Measurements from ENCODE around the gene TOLLIP.
A peak's percentile ranks its signal among the peaks of the same experiment; 100 is the strongest.

DNA sequence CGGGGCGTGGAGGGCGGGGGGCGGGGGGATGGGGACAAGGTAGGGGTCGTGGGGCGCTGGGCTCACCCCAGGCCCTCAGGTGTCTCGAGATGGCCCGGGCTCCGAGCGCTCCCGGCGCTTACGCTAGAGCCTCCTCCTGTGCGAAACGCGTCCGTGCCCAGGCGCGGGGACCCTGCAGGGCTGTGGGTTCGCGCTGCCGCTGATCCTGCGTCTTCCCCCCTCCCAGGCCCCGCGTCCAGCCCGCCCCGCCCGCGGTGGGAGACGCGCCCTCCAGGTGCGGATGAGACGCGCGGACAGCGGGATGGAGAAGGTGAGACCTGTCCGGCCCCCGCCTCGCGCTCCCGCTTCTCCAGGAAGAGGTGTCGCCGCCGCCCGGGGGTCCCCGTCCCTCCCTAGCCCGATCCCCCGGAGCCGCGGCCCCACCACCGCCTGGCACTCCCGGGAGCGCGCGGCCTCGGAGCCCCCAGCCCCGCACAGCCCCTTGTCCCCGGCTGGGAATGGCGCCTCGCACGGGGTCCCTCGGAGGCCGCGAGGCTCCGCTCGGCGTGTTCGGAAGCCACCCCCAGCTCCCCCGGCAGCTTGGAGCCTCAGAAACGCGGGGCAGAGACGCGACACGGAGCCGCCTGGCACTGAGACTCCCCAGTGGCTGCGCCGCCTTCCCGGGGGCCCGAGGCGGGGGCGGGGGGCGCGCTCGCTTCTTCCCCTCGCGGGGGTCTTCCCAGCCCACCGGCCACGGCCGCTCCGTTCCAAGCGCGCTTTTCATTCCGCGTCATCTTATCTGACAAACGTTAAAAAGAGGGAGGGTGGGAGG, 27.6 kb upstream of the TOLLIP start:
- TF ChIP-seq, protein P1, sequence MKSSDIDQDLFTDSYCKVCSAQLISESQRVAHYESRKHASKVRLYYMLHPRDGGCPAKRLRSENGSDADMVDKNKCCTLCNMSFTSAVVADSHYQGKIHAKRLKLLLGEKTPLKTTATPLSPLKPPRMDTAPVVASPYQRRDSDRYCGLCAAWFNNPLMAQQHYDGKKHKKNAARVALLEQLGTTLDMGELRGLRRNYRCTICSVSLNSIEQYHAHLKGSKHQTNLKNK (CRISPR knock-in tag; IDR thresholded peaks at IDR 0.05): no peak
- TF ChIP-seq, protein P2, sequence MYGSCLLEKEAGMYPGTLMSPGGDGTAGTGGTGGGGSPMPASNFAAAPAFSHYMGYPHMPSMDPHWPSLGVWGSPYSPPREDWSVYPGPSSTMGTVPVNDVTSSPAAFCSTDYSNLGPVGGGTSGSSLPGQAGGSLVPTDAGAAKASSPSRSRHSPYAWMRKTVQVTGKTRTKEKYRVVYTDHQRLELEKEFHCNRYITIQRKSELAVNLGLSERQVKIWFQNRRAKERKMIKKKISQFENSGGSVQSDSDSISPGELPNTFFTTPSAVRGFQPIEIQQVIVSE (CRISPR knock-in tag; IDR thresholded peaks at IDR 0.05; ENCODE audit: borderline replicate concordance): no peak
- TF ChIP-seq, protein P3, sequence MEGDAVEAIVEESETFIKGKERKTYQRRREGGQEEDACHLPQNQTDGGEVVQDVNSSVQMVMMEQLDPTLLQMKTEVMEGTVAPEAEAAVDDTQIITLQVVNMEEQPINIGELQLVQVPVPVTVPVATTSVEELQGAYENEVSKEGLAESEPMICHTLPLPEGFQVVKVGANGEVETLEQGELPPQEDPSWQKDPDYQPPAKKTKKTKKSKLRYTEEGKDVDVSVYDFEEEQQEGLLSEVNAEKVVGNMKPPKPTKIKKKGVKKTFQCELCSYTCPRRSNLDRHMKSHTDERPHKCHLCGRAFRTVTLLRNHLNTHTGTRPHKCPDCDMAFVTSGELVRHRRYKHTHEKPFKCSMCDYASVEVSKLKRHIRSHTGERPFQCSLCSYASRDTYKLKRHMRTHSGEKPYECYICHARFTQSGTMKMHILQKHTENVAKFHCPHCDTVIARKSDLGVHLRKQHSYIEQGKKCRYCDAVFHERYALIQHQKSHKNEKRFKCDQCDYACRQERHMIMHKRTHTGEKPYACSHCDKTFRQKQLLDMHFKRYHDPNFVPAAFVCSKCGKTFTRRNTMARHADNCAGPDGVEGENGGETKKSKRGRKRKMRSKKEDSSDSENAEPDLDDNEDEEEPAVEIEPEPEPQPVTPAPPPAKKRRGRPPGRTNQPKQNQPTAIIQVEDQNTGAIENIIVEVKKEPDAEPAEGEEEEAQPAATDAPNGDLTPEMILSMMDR (IDR thresholded peaks at IDR 0.05): no peak
- TF ChIP-seq GRHL2 (CRISPR knock-in tag; IDR thresholded peaks at IDR 0.05; ENCODE audit: insufficient replicate concordance, severe bottlenecking) (no peak), TCF7 (CRISPR knock-in tag; IDR thresholded peaks at IDR 0.05; ENCODE audit: low read depth) (no peak), SMAD4 (CRISPR knock-in tag; IDR thresholded peaks at IDR 0.05) (no peak), CREB1 (CRISPR knock-in tag; IDR thresholded peaks at IDR 0.05) (no peak), NR1H2 (CRISPR knock-in tag; IDR thresholded peaks at IDR 0.05) (no peak)
- TF ChIP-seq, protein P4, sequence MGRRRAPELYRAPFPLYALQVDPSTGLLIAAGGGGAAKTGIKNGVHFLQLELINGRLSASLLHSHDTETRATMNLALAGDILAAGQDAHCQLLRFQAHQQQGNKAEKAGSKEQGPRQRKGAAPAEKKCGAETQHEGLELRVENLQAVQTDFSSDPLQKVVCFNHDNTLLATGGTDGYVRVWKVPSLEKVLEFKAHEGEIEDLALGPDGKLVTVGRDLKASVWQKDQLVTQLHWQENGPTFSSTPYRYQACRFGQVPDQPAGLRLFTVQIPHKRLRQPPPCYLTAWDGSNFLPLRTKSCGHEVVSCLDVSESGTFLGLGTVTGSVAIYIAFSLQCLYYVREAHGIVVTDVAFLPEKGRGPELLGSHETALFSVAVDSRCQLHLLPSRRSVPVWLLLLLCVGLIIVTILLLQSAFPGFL (CRISPR knock-in tag; IDR thresholded peaks at IDR 0.05; ENCODE audit: borderline replicate concordance): no peak
- TF ChIP-seq, protein P5, sequence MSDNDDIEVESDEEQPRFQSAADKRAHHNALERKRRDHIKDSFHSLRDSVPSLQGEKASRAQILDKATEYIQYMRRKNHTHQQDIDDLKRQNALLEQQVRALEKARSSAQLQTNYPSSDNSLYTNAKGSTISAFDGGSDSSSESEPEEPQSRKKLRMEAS (CRISPR knock-in tag; IDR thresholded peaks at IDR 0.05): peak; percentile 54; the same call in 1 of the 2 replicates

Measured in WTC11 (cell line).